ENCODE measurements around the gene MFSD2A.
"Not testable (repeated sequence)": the region's sequence is repeated elsewhere in the genome, so short reads cannot be mapped to it uniquely, and the experiment has no call there.

The MFSD2A gene

DNA sequence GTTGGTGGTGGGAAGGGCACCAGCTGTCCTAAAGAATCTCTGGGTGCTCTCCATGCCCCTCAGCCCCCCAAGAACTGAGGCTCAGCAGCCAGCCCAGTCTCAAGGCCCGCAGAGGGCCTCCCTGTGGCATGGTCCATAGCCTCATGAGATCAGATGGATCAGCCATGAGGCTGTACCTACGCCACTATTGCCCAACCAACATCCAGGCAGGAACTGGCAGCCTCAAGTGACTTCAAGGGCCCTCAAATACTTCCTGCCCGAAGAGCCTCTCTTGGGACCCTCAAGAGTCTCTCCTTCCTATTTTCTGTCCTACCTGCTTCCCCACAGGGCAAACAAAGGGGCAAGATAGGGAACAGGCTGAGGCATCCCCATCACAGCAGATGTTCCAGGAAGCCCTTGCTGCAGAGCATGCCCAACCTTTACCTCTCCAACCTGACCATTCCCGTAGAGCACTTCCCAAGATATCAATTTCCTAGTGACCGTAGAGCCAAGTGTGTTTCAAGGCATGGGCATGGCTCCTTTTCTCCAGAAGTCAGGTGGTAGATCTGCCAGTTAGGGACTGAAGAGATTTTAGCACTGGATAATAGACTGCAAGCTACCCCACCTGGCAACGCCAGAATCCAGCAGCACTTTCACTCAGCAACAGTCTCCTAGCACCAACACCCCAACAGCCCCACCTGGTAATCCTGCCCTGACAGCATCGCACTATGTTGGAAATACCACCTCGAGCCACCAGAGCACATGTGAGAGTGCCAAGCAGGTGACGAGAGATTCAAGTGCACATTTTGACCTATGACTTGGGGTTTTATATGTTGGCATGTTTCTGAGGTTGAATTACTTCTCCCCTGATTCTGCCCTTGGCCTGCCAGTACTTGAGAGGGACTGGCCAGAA is 13.7 kb upstream of the MFSD2A start:
- no peak for DNase-seq

DNA sequence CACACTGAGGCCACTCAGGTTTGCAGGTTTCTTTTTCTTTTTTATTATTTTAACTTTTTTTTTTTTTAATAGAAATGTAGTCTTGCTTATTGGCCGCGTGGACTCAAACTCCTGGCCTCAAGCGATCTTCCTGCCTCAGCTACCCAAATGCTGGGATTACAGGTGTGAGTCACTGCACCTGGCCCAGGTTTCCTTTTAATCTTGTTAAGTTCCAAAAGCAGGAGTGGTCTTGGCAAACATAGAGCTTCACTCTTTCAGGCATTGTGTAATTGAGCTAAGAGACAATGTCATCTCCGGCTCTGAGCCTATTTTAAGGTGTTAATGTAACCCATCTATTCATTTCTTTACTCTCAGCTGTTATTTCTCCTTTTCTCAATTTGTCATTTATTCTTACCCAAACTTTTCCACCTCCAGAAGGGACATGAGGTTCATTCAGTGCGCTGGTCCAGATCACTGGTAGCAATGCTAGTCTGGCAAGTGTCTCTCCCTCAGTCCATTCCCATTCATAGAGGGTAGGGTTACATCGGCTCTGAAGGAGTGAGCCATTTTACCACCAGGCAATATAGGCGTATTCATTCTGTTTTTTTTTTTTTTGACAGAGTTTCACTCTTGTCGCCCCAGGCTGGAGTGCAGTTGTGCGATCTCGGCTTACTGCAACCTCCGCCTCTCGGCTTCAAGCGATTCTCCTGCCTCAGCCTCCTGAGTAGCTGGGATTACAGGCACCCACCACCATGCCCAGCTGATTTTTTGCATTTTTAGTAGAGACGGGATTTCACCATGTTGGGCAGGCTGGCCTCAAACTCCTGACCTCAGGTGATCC is 11.3 kb upstream of the MFSD2A start:
- no peak for DNase-seq

DNA sequence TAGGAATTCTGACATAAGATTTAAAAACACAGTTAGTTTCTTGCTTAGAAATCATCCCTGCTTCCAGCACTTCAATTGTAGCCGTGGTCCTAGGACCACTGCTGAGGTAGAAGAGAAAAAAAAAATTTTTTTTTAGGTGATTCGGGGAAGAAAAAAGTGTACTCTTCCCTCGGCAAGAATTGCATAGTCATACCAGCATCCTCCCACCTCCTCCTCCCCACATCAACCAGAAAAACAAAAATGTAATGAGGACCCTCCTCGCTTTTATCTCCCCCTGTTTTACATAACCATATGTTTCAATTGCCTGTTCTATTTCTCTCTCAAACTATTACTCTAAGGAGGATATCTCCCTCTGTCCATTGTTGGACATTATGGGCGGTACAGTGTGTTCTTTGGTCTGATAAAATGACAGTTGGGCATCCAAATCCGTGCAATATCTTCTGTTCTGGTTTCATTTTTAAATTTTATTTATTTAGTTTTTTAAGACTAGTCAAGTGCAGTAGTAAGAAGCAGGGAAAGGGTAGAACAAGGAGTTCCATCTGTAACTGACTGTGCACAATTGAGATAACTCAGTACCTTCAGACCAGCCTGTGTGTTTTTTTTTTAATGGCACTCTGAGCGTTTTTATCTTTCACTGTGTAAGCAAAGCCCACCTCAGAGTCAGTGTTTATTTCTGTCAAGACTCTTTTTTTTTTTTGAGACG is 10.4 kb upstream of the MFSD2A start:
- DNase-seq = no peak

- DNase-seq = no peak
Measured at GRCh38 chr1:39946216-39946615, 8.7 kb upstream of the MFSD2A start.

DNA sequence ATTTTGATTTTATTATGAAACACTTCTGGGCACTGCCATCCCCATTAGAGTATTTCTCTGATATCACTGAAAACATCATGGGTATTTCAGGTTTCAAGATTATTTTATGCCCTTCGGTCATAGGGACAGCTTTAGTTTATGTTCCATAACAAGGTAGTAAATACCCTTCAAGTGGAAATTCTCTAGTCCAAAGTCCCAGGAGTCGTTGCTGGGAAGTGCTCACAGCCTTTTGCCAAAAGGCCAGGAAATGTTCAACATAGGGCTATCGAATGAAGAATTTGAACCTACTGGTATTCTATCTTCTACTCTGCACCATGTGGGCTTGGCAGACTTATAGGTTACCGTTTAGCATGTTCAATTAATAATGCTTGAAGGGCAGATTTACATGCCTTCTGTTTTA is 7.7 kb upstream of the MFSD2A start:
- no peak for DNase-seq

DNA sequence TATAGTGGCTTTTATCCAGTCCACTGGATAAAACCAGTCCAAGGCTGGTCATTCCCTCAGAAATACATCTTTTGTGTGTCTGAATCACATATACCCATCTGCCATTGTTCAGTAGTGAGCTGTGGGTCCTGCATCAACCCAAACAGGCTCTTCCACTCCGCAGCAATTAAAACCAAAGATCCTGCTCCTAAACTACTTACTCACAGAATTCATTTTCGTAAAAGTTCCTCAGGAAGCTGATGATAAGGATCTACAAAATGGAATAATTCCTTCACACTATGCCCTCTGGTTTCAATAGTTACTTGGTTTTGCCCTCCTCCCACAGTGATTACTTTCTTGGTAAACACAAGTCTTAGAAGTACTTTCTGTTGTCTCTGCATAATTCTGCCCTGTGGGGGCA is 5.1 kb upstream of the MFSD2A start:
- no peak for DNase-seq

DNA sequence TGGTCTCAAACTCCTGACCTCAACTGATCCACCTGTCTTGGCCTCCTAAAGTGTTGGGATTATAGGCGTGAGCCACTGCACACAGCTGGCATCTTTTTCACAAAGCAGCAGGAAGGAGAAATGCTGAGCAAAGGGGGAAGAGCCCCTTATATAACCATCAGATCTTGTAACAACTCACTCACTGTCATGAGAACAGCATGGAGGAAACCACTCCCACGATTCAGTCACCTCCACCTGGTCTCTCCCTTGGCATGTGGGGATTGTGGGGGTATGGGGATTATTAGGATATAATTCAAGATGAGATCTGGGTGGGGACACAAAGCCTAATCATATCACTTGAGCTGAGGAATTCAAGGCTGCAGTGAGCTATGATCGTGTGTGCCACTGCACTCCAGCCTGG is 3.0 kb upstream of the MFSD2A start:
- no peak for DNase-seq

DNA sequence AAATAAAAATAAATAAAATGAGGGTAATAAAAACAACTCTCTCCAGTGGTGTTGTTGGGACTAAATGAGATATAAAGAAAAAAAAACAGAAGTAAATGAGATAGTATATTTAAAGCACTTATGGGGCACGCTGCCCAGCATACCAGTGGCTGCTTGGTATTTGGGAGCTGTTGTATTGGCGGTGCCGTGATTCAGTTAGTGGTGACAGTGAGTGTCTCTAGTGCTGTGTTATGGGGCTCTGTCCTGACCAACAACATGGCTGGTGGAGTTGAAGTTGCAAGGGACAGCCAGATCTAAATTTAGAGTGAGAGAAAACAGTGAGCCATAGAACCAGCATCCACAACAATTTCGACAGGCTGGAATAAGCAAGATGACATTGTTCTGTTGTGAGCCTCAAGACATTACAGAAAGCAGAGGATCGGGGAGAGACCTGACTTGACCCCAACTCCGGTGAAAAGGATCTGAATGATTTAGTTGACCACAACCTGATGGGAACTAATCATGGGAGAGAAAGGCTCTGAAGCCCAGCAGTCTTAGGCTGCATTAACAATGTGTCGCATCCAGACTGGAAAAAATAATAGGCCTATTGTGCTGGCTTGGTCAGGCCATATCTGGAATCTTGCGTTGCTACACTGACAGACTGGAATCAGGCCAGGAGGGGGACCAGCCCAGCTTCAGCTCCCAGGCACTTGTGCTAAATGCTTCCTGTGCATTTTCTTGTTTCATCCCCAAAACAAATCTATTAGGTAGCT is 2.4 kb upstream of the MFSD2A start:
- DNase-seq = no peak

- DNase-seq = no peak
Measured at GRCh38 chr1:39954324-39954869, 548 bp upstream of the MFSD2A start.

DNA sequence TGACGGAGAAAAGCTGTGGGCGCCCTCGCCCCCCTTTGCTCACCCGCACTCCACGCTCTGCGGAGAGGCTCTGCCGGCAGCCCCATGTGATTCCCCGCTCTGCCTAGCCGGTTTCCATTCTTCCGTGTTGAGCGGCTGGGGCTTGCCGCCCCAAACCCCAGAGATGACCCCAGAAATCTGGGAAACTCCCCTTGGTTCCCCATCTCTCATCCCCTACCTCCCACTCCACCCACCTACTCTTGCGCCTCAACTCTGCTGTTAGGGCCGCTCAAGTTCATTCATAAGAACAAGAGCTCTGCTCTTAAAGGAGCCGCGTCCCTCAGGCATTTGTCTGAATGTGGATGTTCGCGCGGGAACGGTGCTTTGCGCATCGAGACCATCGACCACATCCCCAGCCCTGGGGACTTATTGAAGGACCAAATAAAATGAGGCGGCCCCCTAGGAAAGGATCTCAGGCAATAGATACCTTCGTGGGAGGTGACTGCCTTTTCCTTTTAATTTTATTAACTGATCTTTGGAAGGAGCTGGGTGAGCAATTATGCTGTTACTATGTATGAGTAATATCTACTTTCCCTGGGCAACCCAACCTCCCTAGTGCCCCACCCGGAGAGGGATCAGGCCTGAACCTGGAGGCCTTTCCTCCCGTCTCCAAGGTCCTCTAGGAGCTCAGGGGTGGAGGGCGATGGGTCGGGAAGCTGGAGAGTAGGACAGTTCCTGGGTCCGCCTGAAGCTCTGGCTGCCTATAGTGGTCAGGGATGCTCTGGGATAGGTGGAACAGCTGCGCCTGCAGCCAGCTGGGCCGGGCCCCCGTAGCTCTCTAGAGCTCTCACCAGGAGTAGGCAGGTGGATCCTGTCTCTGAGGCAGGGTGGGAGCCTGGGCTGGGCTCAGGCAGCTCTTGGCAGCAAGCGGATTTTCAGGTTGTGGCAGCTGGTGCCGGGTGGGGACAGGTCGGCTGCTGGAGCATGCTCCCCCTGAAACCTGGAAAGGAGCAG is 898 bp downstream of the MFSD2A start:
- DNase-seq = peak; percentile 48

DNA sequence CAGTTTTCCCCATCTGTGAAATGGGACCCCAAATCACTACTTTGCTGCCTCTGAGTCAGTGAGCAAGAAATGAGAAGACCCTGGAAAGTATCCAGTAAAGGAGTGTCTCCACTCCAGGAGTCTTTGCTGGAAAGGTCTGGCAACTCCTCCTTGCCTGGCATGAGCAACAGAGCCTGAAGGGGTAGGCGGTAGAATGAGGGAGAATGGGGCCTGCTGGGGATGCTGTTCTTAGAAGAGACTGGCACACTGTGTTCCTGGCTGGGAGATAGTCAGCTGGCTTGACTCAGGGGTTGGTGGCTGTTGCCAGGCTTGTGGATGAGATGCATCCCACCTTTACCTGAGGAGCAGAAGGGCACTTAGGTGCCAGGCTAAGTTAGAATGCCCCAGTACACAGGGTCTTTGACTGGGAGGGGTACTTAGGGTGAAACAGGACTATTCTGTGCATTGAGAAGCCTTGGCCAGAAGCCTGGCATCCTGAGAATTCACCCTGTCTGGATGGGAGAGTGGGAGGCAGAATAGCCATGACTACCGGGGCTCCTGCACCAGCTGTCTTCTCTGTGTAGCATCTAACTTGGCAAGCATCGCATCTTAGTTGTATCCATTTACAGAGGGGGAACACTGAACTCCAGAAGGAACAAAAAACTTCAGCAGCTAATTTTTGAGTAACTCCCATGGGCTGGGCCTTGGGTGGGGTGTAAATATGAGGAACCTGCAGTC is 2.5 kb downstream of the MFSD2A start:
- DNase-seq = no peak

GRCh38 chr1:39958403-39959200 is 3.7 kb downstream of the MFSD2A start:
- DNase-seq = no peak

- no peak for DNase-seq
Measured at GRCh38 chr1:39959651-39960333, 4.8 kb downstream of the MFSD2A start.

GRCh38 chr1:39960431-39960958 is 5.5 kb downstream of the MFSD2A start:
- peak; percentile 83 for DNase-seq

DNA sequence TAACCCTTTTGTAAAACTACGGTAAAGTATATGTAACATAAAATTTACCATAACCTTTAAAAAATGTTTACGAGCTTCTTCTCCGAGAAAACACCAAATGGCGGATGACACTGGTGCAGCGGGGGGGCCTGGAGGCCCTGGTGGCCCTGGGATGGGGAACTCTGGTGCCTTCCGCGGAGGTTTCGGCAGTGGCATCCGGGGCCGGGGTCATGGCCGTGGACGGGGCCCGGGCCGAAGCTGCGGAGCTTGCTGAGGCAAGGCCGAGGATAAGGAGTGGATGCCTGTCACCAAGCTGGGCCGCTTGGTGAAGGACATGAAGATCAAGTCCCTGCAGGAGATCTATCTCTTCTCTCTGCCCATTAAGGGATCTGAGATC is 7.5 kb downstream of the MFSD2A start:
- no peak for DNase-seq

- not testable (repeated sequence) for DNase-seq
Measured at GRCh38 chr1:39962964-39963363, 8.0 kb downstream of the MFSD2A start.

GRCh38 chr1:39964552-39964951 is 9.6 kb downstream of the MFSD2A start:
- no peak for DNase-seq

GRCh38 chr1:39965044-39965443 is 10.1 kb downstream of the MFSD2A start:
- DNase-seq = no peak

DNA sequence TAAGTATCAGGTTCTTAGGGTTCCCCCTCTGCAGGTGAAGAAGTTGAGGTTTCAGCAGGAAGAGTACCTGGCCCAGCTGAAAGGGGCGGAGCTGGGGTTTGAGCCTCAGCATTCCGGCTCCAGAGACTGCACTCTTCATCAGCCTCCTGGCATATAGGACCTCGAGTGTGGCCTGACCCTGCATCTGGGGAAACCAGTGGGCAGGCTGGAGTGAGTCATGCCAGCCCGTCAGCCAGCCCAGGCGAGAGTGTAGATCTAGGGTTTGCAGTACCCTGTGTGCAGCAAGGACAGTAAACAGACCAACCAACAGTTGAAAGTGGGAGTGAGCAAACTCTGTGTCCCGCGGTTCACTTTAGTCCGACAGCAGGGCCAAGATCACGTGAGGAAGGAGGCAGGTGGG is 14.1 kb downstream of the MFSD2A start:
- no peak for DNase-seq
